Measurements from ENCODE around the gene KIAA0753. TPM values are rescaled to one million over a fixed set of nuclear protein-coding genes. Genes with fewer than 3 reads are reported as not detected.

Gene KIAA0753
- total RNA-seq, 1 experiment from 2014 or later = 6.9 TPM

DNA sequence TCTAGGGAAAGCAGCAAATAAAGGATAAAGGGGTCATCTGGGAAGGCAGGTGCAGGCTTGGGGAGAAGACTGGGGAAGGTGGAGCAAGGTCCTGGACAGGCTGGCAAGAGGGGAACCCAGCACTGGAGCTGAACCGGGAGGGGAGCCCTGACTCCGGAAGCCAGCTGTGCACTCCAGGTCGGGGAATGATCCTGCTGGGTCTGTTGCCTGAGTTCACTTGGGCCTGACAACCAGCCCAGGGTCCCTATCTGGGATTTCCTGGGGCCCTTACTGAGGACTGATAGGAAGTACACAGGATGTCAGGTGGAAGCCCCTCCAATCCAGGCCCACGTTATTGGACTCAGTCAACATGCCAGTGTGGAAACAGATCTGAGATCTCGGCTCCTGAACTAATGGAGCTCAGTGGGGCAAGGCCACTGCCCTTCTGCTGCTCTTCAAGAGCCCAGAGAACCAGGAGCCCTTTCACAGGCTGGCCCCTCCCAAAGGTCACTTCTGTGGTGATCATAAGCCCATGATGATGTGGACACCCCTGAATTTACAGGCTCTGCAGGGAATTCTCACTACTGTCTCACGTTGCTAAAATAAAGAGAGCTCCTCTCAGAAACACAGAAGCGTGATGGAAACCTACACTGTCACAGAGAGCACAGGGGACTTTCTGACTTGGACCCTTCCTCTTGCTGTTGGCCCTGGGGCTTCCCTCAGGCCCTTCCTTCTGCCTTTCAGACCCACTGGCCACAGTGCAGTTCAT, 64.3 kb downstream of the KIAA0753 start:
- no peak overlapping the region for H3K4me3 ChIP-seq (ENCODE audit: low read length)
- ATAC-seq (no peak), DNase-seq (no peak)
- no peaks in the 10 kb centered on the region for H3K79me2 ChIP-seq (ENCODE audit: low read length)
- intact Hi-C loops (cut with micrococcal nuclease) = no loop called here
- H2AFZ ChIP-seq (ENCODE audit: low read length) = no peak overlapping the region
- no peaks in the 10 kb centered on the region for H3K36me3 ChIP-seq (ENCODE audit: low read depth, low read length)
- H3K27ac ChIP-seq (ENCODE audit: low read length) = no peak overlapping the region
- TF ChIP-seq EZH2 (IDR thresholded peaks at IDR 0.05; ENCODE audit: low read length, unreplicated experiment) (no peak), EZH2phosphoT487 (IDR thresholded peaks at IDR 0.05; ENCODE audit: borderline replicate concordance, low read length) (no peak)
- TF ChIP-seq, protein P1, sequence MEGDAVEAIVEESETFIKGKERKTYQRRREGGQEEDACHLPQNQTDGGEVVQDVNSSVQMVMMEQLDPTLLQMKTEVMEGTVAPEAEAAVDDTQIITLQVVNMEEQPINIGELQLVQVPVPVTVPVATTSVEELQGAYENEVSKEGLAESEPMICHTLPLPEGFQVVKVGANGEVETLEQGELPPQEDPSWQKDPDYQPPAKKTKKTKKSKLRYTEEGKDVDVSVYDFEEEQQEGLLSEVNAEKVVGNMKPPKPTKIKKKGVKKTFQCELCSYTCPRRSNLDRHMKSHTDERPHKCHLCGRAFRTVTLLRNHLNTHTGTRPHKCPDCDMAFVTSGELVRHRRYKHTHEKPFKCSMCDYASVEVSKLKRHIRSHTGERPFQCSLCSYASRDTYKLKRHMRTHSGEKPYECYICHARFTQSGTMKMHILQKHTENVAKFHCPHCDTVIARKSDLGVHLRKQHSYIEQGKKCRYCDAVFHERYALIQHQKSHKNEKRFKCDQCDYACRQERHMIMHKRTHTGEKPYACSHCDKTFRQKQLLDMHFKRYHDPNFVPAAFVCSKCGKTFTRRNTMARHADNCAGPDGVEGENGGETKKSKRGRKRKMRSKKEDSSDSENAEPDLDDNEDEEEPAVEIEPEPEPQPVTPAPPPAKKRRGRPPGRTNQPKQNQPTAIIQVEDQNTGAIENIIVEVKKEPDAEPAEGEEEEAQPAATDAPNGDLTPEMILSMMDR (conservative IDR thresholded peaks at IDR 0.05; ENCODE audit: low read depth, low read length) = no peak
- H3K9me3 ChIP-seq (ENCODE audit: low read length) = no peaks in the 10 kb centered on the region
- no peaks in the 10 kb centered on the region for H3K9me2 ChIP-seq (replicated peaks; ENCODE audit: low read length)
- BruUV-seq (replicated peaks) = no TSS peak
- H3F3A ChIP-seq (ENCODE audit: low read length, unreplicated experiment) = no peaks in the 10 kb centered on the region
- no peaks in the 10 kb centered on the region for H3K27me3 ChIP-seq (ENCODE audit: low read length)
- H3K9ac ChIP-seq (ENCODE audit: low read length) = no peak overlapping the region
- no peak overlapping the region for H3K4me2 ChIP-seq (ENCODE audit: low read length)
- H4K20me1 ChIP-seq (ENCODE audit: low read length) = no peaks in the 10 kb centered on the region
- POLR2A ChIA-PET (ENCODE audit: unreplicated experiment) = interaction anchor here (0.5 kb wide), 1 partner anchor 58 kb away, joined by 9 read pairs; no protein-coding TSS in a partner anchor
- H3K4me1 ChIP-seq (ENCODE audit: insufficient read depth, low read length) = no peaks in the 10 kb centered on the region
- CTCF ChIA-PET = no interaction called here

DNA sequence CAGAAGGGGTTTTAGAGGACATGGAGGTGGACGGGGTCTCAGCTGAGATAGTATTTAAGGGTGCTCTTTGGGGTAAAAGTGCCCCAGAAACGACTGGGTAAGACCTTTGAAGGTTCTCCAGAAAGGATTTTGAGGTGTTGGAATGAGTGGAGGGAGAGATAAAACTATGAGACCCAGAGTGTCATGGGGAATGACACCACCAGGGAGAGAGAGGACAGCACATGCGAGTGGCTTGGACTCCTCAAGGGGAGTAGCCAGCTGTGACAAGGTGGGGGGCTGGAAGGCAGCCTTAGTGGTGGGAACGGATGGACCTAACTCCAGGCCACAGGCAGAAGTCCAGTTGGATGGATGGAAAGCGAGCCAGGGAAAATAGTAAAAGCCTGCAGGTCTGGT, 64.9 kb downstream of the KIAA0753 start:
- ATAC-seq (no peak), DNase-seq (no peak)
- intact Hi-C loops (cut with micrococcal nuclease) = no loop called here
- H3K36me3 ChIP-seq (ENCODE audit: low read depth, low read length) = no peaks in the 10 kb centered on the region
- H3K4me3 ChIP-seq (ENCODE audit: low read length) = no peak overlapping the region
- no TSS peak for BruUV-seq (replicated peaks)
- no peak overlapping the region for H2AFZ ChIP-seq (ENCODE audit: low read length)
- TF ChIP-seq EZH2phosphoT487 (IDR thresholded peaks at IDR 0.05; ENCODE audit: borderline replicate concordance, low read length) (no peak), EZH2 (IDR thresholded peaks at IDR 0.05; ENCODE audit: low read length, unreplicated experiment) (no peak)
- TF ChIP-seq, protein P1 (conservative IDR thresholded peaks at IDR 0.05; ENCODE audit: low read depth, low read length) = no peak
- H3K79me2 ChIP-seq (ENCODE audit: low read length) = no peaks in the 10 kb centered on the region
- H3F3A ChIP-seq (ENCODE audit: low read length, unreplicated experiment) = no peaks in the 10 kb centered on the region
- ChIA-PET POLR2A (ENCODE audit: unreplicated experiment) (no interaction called here), CTCF (no interaction called here)
- H3K4me2 ChIP-seq (ENCODE audit: low read length) = no peak overlapping the region
- H3K4me1 ChIP-seq (ENCODE audit: insufficient read depth, low read length) = no peaks in the 10 kb centered on the region
- H4K20me1 ChIP-seq (ENCODE audit: low read length) = no peaks in the 10 kb centered on the region
- H3K27me3 ChIP-seq (ENCODE audit: low read length) = no peaks in the 10 kb centered on the region
- no peaks in the 10 kb centered on the region for H3K9me3 ChIP-seq (ENCODE audit: low read length)
- no peak overlapping the region for H3K27ac ChIP-seq (ENCODE audit: low read length)
- H3K9ac ChIP-seq (ENCODE audit: low read length) = no peak overlapping the region
- H3K9me2 ChIP-seq (replicated peaks; ENCODE audit: low read length) = no peaks in the 10 kb centered on the region
